SIG-M5 treated with dmso at 0.1 percent for 504 hours (cell line): Measurements from ENCODE around the gene SPG11.
A peak's percentile ranks its signal among the peaks of the same experiment; 100 is the strongest.
"Not testable (repeated sequence)": the region's sequence is repeated elsewhere in the genome, so short reads cannot be mapped to it uniquely, and the experiment has no call there.

Experiments
- DNase-seq: peaks from one replicate; lab custom pipeline; 2025; ENCODE audit not compliant: unreplicated experiment; lab: John Stamatoyannopoulos, UW

Gene SPG11

GRCh38 chr15:44663410-44664308 lies at the start of gene SPG11:
Gene SPG11 (minus strand): TSS chr15:44663662. CDS start chr15:44663647, 15 bp downstream.
- peak; percentile 94 for DNase-seq

GRCh38 chr15:44712346-44713005 lies 49.0 kb upstream of the SPG11 start:
- DNase-seq: peak; percentile 90

GRCh38 chr15:44711743-44712345 lies 48.4 kb upstream of the SPG11 start:
- peak; percentile 60 for DNase-seq

GRCh38 chr15:44711096-44711742 lies 47.8 kb upstream of the SPG11 start, which contains the start of the genes B2M and PATL2:
Gene B2M (plus strand): TSS chr15:44711517. CDS start chr15:44711547, 30 bp downstream.
Gene PATL2 (minus strand): TSS chr15:44711323. CDS start chr15:44676490, 34,833 bp downstream.
- DNase-seq: peak; percentile 96

GRCh38 chr15:44710236-44711095 lies 47.0 kb upstream of the SPG11 start:
- peak; percentile 81 for DNase-seq

- DNase-seq: no peak
Measured at GRCh38 chr15:44706946-44707636, 43.6 kb upstream of the SPG11 start.

GRCh38 chr15:44706401-44706800 lies 42.9 kb upstream of the SPG11 start:
- no peak for DNase-seq

- DNase-seq: no peak
Measured at GRCh38 chr15:44705986-44706385, 42.5 kb upstream of the SPG11 start.

GRCh38 chr15:44700676-44701075 lies 37.2 kb upstream of the SPG11 start:
- DNase-seq: not testable (repeated sequence)

GRCh38 chr15:44698641-44699040 lies 35.2 kb upstream of the SPG11 start:
- DNase-seq: no peak

- DNase-seq: no peak
Measured at GRCh38 chr15:44697014-44697413, 33.6 kb upstream of the SPG11 start.

GRCh38 chr15:44695294-44695693 lies 31.8 kb upstream of the SPG11 start:
- no peak for DNase-seq

GRCh38 chr15:44694416-44694815 lies 31.0 kb upstream of the SPG11 start:
- no peak for DNase-seq

GRCh38 chr15:44692659-44693058 lies 29.2 kb upstream of the SPG11 start:
- DNase-seq: no peak

- not testable (repeated sequence) for DNase-seq
Measured at GRCh38 chr15:44690245-44690644, 26.8 kb upstream of the SPG11 start.

- DNase-seq: not testable (repeated sequence)
Measured at GRCh38 chr15:44689318-44689717, 25.9 kb upstream of the SPG11 start.

GRCh38 chr15:44682809-44683682 lies 19.6 kb upstream of the SPG11 start:
- peak; percentile 11 for DNase-seq

GRCh38 chr15:44682211-44682610 lies 18.7 kb upstream of the SPG11 start:
- peak; percentile 22 for DNase-seq
